ENCODE measurements around the gene TNFRSF14. TPM values are rescaled to one million over a fixed set of nuclear protein-coding genes. Genes with fewer than 3 reads are reported as not detected.

TNFRSF14 gene
- total and polyA plus RNA-seq, 4 donors, result 14.8 to 38.1 (median 29.1) TPM

DNA sequence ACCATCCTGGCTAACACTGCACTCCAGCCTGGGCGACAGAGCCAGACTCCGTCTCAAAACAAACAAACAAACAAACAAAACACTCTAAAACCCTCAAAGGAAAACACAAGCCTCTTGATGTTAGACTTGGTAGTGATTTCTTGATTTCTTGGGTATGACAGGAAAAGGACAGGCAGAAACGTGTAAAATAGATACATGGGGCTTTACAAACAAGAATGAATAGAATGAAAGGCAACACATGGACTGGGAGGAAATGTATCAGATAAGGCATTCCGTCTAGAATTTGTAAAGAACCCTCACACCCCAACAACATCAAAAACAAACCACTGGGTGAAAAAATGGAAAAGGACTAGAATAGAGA is 22.6 kb downstream of the TNFRSF14 start:
- DNase-seq (ENCODE audit: low spot score), result no peak
- Histone ChIP-seq H3K9ac (ENCODE audit: low read depth in 1 of 2, low read length in 2 of 2) (peak overlapping the region in 1 of 2 donors; percentile 75), H3K36me3 (ENCODE audit: control insufficient read depth in 4 of 4, insufficient read depth in 3 of 4, low read depth in 1 of 4, low read length in 3 of 4) (no peaks in the 10 kb centered on the region), H3K4me1 (ENCODE audit: control insufficient read depth in 4 of 4, insufficient read depth in 4 of 4, low read length in 3 of 4) (peaks cover 3 to 28% (median 19%) of the 10 kb centered on the region in 4 donors), H3K9me3 (ENCODE audit: control insufficient read depth in 4 of 4, low read length in 3 of 4) (no peaks in the 10 kb centered on the region), H3K27ac (ENCODE audit: low read depth in 1 of 2, low read length in 2 of 2) (peak overlapping the region; percentile 89 to 93), H3K27me3 (ENCODE audit: control insufficient read depth in 4 of 4, insufficient read depth in 4 of 4, low read length in 3 of 4) (no peaks in the 10 kb centered on the region), H3K4me3 (ENCODE audit: low read depth in 1 of 3, low read length in 3 of 3) (no peak overlapping the region)
- 56% methylated on average over 4 of the region's 4 CpGs for WGBS
- TF ChIP-seq GABPA (IDR thresholded peaks at IDR 0.05 in 1 of 2, conservative IDR thresholded peaks at IDR 0.05 in 1 of 2) (no peak), SP1 (IDR thresholded peaks at IDR 0.05) (no peak), EGR1 (IDR thresholded peaks at IDR 0.05; ENCODE audit: low read depth in 2 of 2) (no peak), REST (IDR thresholded peaks at IDR 0.05) (no peak), ZBTB33 (IDR thresholded peaks at IDR 0.05) (no peak), JUND (IDR thresholded peaks at IDR 0.05) (no peak), FOXA1 (IDR thresholded peaks at IDR 0.05) (no peak), NR2F2 (IDR thresholded peaks at IDR 0.05) (no peak), HNF4G (IDR thresholded peaks at IDR 0.05) (no peak), MAX (IDR thresholded peaks at IDR 0.05) (no peak), FOXA2 (IDR thresholded peaks at IDR 0.05) (no peak), RAD21 (IDR thresholded peaks at IDR 0.05) (no peak), HNF4A (conservative IDR thresholded peaks at IDR 0.05) (no peak), YY1 (IDR thresholded peaks at IDR 0.05) (no peak), RXRA (IDR thresholded peaks at IDR 0.05) (no peak), TAF1 (conservative IDR thresholded peaks at IDR 0.05) (no peak)
- TF ChIP-seq, protein P1, sequence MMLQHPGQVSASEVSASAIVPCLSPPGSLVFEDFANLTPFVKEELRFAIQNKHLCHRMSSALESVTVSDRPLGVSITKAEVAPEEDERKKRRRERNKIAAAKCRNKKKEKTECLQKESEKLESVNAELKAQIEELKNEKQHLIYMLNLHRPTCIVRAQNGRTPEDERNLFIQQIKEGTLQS (IDR thresholded peaks at IDR 0.05), result no peak
- TF ChIP-seq, protein P2, sequence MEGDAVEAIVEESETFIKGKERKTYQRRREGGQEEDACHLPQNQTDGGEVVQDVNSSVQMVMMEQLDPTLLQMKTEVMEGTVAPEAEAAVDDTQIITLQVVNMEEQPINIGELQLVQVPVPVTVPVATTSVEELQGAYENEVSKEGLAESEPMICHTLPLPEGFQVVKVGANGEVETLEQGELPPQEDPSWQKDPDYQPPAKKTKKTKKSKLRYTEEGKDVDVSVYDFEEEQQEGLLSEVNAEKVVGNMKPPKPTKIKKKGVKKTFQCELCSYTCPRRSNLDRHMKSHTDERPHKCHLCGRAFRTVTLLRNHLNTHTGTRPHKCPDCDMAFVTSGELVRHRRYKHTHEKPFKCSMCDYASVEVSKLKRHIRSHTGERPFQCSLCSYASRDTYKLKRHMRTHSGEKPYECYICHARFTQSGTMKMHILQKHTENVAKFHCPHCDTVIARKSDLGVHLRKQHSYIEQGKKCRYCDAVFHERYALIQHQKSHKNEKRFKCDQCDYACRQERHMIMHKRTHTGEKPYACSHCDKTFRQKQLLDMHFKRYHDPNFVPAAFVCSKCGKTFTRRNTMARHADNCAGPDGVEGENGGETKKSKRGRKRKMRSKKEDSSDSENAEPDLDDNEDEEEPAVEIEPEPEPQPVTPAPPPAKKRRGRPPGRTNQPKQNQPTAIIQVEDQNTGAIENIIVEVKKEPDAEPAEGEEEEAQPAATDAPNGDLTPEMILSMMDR (IDR thresholded peaks at IDR 0.05; ENCODE audit: low read depth, low read length, missing input control), result no peak
